H1 (cell line): ENCODE data around the gene DOK7. TPM values are rescaled to one million over a fixed set of nuclear protein-coding genes. Genes with fewer than 3 reads are reported as not detected.

Source experiments
- CTCF ChIA-PET: fragments of 300-600 bp; sonication (Branson Sonifier 250); formaldehyde crosslinking; loops from one replicate; lab custom pipeline; 2021; ENCODE audit not compliant: partially characterized antibody; lab: Charles Lee
- POLR2A ChIA-PET: fragments of 300-600 bp; sonication (Branson Sonifier 250); formaldehyde crosslinking; loops from one replicate; lab custom pipeline; 2021; ENCODE audit warnings: inconsistent platforms; ENCODE audit not compliant: partially characterized antibody; lab: Charles Lee
- DNase-seq, 2 experiments: peaks; one replicate each; pipeline versions ENCODE4 v3.0.0 to v3.0.0-alpha.2; 2010 to 2022; ENCODE audit warnings: low spot score in 2 of 2, low read depth in 1 of 2, mixed read lengths in 1 of 2
- FAIRE-seq: peaks from 2 replicates; lab custom pipeline; 2011; peaks lifted over from hg19 to GRCh38; lab: Jason Lieb, UNC
- H2AFZ ChIP-seq: 2 replicates; pipeline ENCODE4 v1.8.1; 2012; ENCODE audit warnings: low read length, inconsistent platforms
- H2AK5ac ChIP-seq: 2 replicates; pipeline ENCODE4 v1.6.1; 2013; ENCODE audit warnings: low read depth, low read length
- H2BK120ac ChIP-seq: replicated peaks from 2 replicates; pipeline ENCODE3; 2013; ENCODE audit warnings: low read depth, low read length, inconsistent platforms
- H2BK12ac ChIP-seq: 2 replicates; pipeline ENCODE4 v1.6.1; 2013; ENCODE audit warnings: low read depth, low read length
- H2BK15ac ChIP-seq: 2 replicates; pipeline ENCODE4 v1.6.1; 2013; ENCODE audit warnings: low read length
- H2BK20ac ChIP-seq: 2 replicates; pipeline ENCODE4 v1.6.1; 2013; ENCODE audit warnings: low read length
- H2BK5ac ChIP-seq: 2 replicates; pipeline ENCODE4 v1.6.1; 2013; ENCODE audit warnings: low read depth, low read length
- H3K14ac ChIP-seq: 2 replicates; pipeline ENCODE4 v1.6.1; 2013; ENCODE audit warnings: inconsistent platforms; ENCODE audit not compliant: insufficient read length
- H3K18ac ChIP-seq: 2 replicates; pipeline ENCODE4 v1.6.1; 2013; ENCODE audit warnings: low read length; ENCODE audit errors: extremely low read depth
- H3K23ac ChIP-seq: 2 replicates; pipeline ENCODE4 v1.6.1; 2013; ENCODE audit warnings: inconsistent platforms; ENCODE audit not compliant: insufficient read length
- H3K23me2 ChIP-seq: 2 replicates; pipeline ENCODE4 v1.6.1; 2013; ENCODE audit warnings: low read depth, low read length
- H3K27ac ChIP-seq: 2 replicates; pipeline ENCODE4 v1.6.1; 2011; ENCODE audit warnings: low read depth, low read length, inconsistent platforms
- H3K27me3 ChIP-seq, 4 experiments: replicated peaks in 1 of 4; 1 replicate in 1 of 4; 2 replicates in 3 of 4; pipeline versions ENCODE4 v1.6.1 to v1.8.1; 2011 to 2013; ENCODE audit warnings: low read length in 3 of 4, mild to moderate bottlenecking in 3 of 4, inconsistent platforms in 2 of 4, mixed read lengths in 2 of 4, moderate library complexity in 1 of 4; ENCODE audit not compliant: control insufficient read depth in 3 of 4, insufficient read depth in 3 of 4; ENCODE audit errors: extremely low read depth in 1 of 4
- H3K36me3 ChIP-seq, 4 experiments: 2 replicates each; pipeline versions ENCODE4 v1.6.1 to v1.8.1; 2011 to 2013; ENCODE audit warnings: mild to moderate bottlenecking in 4 of 4, low read length in 3 of 4, moderate library complexity in 2 of 4, control low read depth in 1 of 4, inconsistent platforms in 1 of 4; ENCODE audit not compliant: insufficient read depth in 4 of 4, control insufficient read depth in 2 of 4
- H3K4ac ChIP-seq: replicated peaks from 2 replicates; pipeline ENCODE3; 2013; ENCODE audit warnings: low read length, low read depth, mixed read lengths, inconsistent platforms; ENCODE audit not compliant: insufficient read length
- H3K4me1 ChIP-seq, 4 experiments: replicated peaks in 1 of 4; 1 replicate in 1 of 4; 2 replicates in 3 of 4; pipeline versions ENCODE4 v1.6.1 to v1.8.1; 2011 to 2013; ENCODE audit warnings: low read length in 3 of 4, inconsistent platforms in 2 of 4, mixed read lengths in 1 of 4; ENCODE audit not compliant: insufficient read depth in 4 of 4, control insufficient read depth in 3 of 4
- H3K4me2 ChIP-seq, 2 experiments: 2 replicates each; pipeline versions ENCODE4 v1.6.1 to v1.8.1; 2011 to 2013; ENCODE audit warnings: low read depth in 2 of 2, low read length in 2 of 2, control low read depth in 1 of 2, inconsistent platforms in 1 of 2, mild to moderate bottlenecking in 1 of 2; ENCODE audit not compliant: insufficient read depth in 1 of 2
- H3K4me3 ChIP-seq, 4 experiments: fragments of 200-600, 300-600 bp in 1 of 4; sonication (generic), shearing (Covaris generic), sonication (Bioruptor Twin) in 1 of 4; 2 replicates each; pipeline versions ENCODE4 v1.5.1 to v1.8.1; 2011 to 2016; ENCODE audit warnings: low read length in 4 of 4, low read depth in 3 of 4, control low read depth in 2 of 4, inconsistent platforms in 2 of 4, mild to moderate bottlenecking in 2 of 4, mixed read lengths in 1 of 4, moderate library complexity in 1 of 4; ENCODE audit not compliant: insufficient read depth in 2 of 4; ENCODE audit errors: extremely low read depth in 1 of 4
- H3K56ac ChIP-seq: replicated peaks from 2 replicates; pipeline ENCODE3; 2013; ENCODE audit warnings: low read depth, mild to moderate bottlenecking, mixed read lengths, low read length, inconsistent platforms; ENCODE audit not compliant: insufficient read length
- H3K79me1 ChIP-seq: 2 replicates; pipeline ENCODE4 v1.6.1; 2013; ENCODE audit warnings: low read depth, low read length, control low read depth
- H3K79me2 ChIP-seq, 2 experiments: 2 replicates each; pipeline versions ENCODE4 v1.6.1 to v1.8.1; 2012 to 2013; ENCODE audit warnings: low read length in 2 of 2, mild to moderate bottlenecking in 2 of 2, inconsistent platforms in 1 of 2; ENCODE audit not compliant: insufficient read depth in 2 of 2, control insufficient read depth in 1 of 2
- H3K9ac ChIP-seq, 4 experiments: replicated peaks in 1 of 4; 1 replicate in 1 of 4; 2 replicates in 3 of 4; pipeline versions ENCODE4 v1.6.1 to v1.8.1; 2011 to 2013; ENCODE audit warnings: low read depth in 3 of 4, low read length in 3 of 4, control low read depth in 2 of 4, mild to moderate bottlenecking in 2 of 4, moderate library complexity in 2 of 4, inconsistent platforms in 1 of 4; ENCODE audit errors: extremely low read depth in 1 of 4
- H3K9me3 ChIP-seq, 2 experiments: 2 replicates each; pipeline versions ENCODE4 v1.6.1 to v1.8.1; 2012 to 2013; ENCODE audit warnings: mild to moderate bottlenecking in 2 of 2, moderate library complexity in 2 of 2, control low read depth in 1 of 2, inconsistent platforms in 1 of 2, low read depth in 1 of 2, low read length in 1 of 2, mixed read lengths in 1 of 2; ENCODE audit not compliant: insufficient read depth in 2 of 2
- H4K20me1 ChIP-seq, 2 experiments: replicated peaks in 1 of 2; 2 replicates each; pipeline versions ENCODE3 to v1.8.1; 2011 to 2013; ENCODE audit warnings: inconsistent platforms in 2 of 2, low read length in 2 of 2, mild to moderate bottlenecking in 1 of 2; ENCODE audit not compliant: insufficient read depth in 2 of 2, control insufficient read depth in 1 of 2
- H4K5ac ChIP-seq: 2 replicates; pipeline ENCODE4 v1.6.1; 2013; ENCODE audit warnings: low read length, low read depth, mixed read lengths, inconsistent platforms; ENCODE audit not compliant: insufficient read length
- H4K8ac ChIP-seq: 2 replicates; pipeline ENCODE4 v1.8.0; 2013; ENCODE audit warnings: mild to moderate bottlenecking, moderate library complexity, low read length, inconsistent platforms; ENCODE audit not compliant: insufficient read depth; ENCODE audit errors: extremely low read depth
- H4K91ac ChIP-seq: replicated peaks from 2 replicates; pipeline ENCODE3; 2013; ENCODE audit warnings: low read length, mixed read lengths, inconsistent platforms; ENCODE audit not compliant: insufficient read length
- BCL11A ChIP-seq, 2 experiments: IDR thresholded peaks; one replicate each; pipeline ENCODE4 v1.6.1; 2011; ENCODE audit warnings: low read depth in 2 of 2, low read length in 2 of 2, mild to moderate bottlenecking in 2 of 2
- CHD1 ChIP-seq: IDR thresholded peaks from 2 replicates; pipeline ENCODE4 v1.6.1; 2012; ENCODE audit warnings: low read depth, low read length, improper control_type of control experiment
- CREB1 ChIP-seq: IDR thresholded peaks from 2 replicates; pipeline ENCODE4 v1.6.1; 2012; ENCODE audit warnings: inconsistent platforms
- GTF2F1 ChIP-seq: IDR thresholded peaks from 2 replicates; pipeline ENCODE4 v1.6.1; 2012; ENCODE audit warnings: low read depth, low read length, improper control_type of control experiment, borderline replicate concordance
- KDM4A ChIP-seq: IDR thresholded peaks from one replicate; pipeline ENCODE4 v1.7.1; 2012; ENCODE audit warnings: low read depth, mild to moderate bottlenecking, moderate library complexity, low read length, inconsistent platforms; ENCODE audit not compliant: severe bottlenecking
- NANOG ChIP-seq: IDR thresholded peaks from 2 replicates; pipeline ENCODE4 v1.6.1; 2011; ENCODE audit warnings: low read length, low read depth, mild to moderate bottlenecking, inconsistent platforms; ENCODE audit not compliant: insufficient read depth, poor library complexity, severe bottlenecking
- PHF8 ChIP-seq: fragments of 200-600 bp; sonication (generic); conservative IDR thresholded peaks from 2 replicates; pipeline ENCODE4 v1.7.1; 2012; ENCODE audit warnings: low read depth, mild to moderate bottlenecking, inconsistent platforms, low read length, moderate library complexity
- POLR2A ChIP-seq, 2 experiments: IDR thresholded peaks; 1 replicate in 1 of 2; 2 replicates in 1 of 2; pipeline ENCODE4 v1.6.1; 2011; ENCODE audit warnings: low read depth in 2 of 2, low read length in 2 of 2, mild to moderate bottlenecking in 2 of 2; ENCODE audit errors: control extremely low read depth in 1 of 2
- POLR2AphosphoS5 ChIP-seq: IDR thresholded peaks from 2 replicates; pipeline ENCODE4 v1.6.1; 2011; ENCODE audit warnings: low read depth, low read length
- RAD21 ChIP-seq, 2 experiments: IDR thresholded peaks in 1 of 2; conservative IDR thresholded peaks in 1 of 2; 2 replicates each; pipeline ENCODE4 v1.6.1; 2011; ENCODE audit warnings: low read depth in 2 of 2, low read length in 2 of 2, improper control_type of control experiment in 1 of 2, inconsistent platforms in 1 of 2, mild to moderate bottlenecking in 1 of 2, moderate library complexity in 1 of 2
- SIX5 ChIP-seq: IDR thresholded peaks from 2 replicates; pipeline ENCODE4 v1.6.1; 2011; ENCODE audit warnings: mild to moderate bottlenecking, low read depth, low read length
- SRF ChIP-seq: IDR thresholded peaks from 2 replicates; pipeline ENCODE4 v1.6.1; 2011; ENCODE audit warnings: mild to moderate bottlenecking, low read depth, low read length, moderate library complexity
- ZNF274 ChIP-seq: IDR thresholded peaks from 2 replicates; pipeline ENCODE4 v1.7.0; 2012; ENCODE audit warnings: low read length, borderline replicate concordance; ENCODE audit errors: extremely low read depth
- WGBS, 2 experiments: shearing (Covaris generic) in 1 of 2; methylation state at CpG; one replicate each; pipeline versions ENCODE4 v1.1.6 to v1.1.7; 2013 to 2015; ENCODE audit warnings: low lambda C conversion rate in 2 of 2, mixed read lengths in 2 of 2, inconsistent platforms in 1 of 2, low coverage in 1 of 2, missing lambda C conversion rate in 1 of 2; ENCODE audit not compliant: insufficient replicate concordance in 2 of 2, insufficient coverage in 1 of 2, insufficient read length in 1 of 2; ENCODE audit errors: extremely low coverage in 1 of 2, missing lambda C conversion rate in 1 of 2; 5-methylcytosine and 5-hydroxymethylcytosine counted together
- polyA plus RNA-seq, 7 experiments: library from polyadenylated mRNA; depleted of rRNA in 3 of 7; stranded (reverse) in 5 of 7; unstranded in 2 of 7; fragments of >200 nt in 5 of 7; fragments of 200-250 nt in 2 of 7; gene quantifications; 1 replicate in 5 of 7; 2 replicates in 1 of 7; 4 replicates in 1 of 7; pipeline versions ENCODE4 v1.2.1 to v1.2.3, GENCODE V29; 2011 to 2013; ENCODE audit warnings: missing spikeins in 2 of 7, mixed read lengths in 2 of 7
- total RNA-seq: library from RNA; stranded (reverse); fragmentation: NEBNext Ultra II Directional; extraction: Animal tissue kit (Norgen Biotek cat#: 25700); gene quantifications from 2 replicates; pipeline ENCODE4 v1.2.1, GENCODE V29; 2021

Gene DOK7
- total and polyA plus RNA-seq, 2 of the 8 experiments (the other 6 are each of a cell fraction or from before 2014, with no cell fraction given) = 0.32 TPM; not detected in 1

DNA sequence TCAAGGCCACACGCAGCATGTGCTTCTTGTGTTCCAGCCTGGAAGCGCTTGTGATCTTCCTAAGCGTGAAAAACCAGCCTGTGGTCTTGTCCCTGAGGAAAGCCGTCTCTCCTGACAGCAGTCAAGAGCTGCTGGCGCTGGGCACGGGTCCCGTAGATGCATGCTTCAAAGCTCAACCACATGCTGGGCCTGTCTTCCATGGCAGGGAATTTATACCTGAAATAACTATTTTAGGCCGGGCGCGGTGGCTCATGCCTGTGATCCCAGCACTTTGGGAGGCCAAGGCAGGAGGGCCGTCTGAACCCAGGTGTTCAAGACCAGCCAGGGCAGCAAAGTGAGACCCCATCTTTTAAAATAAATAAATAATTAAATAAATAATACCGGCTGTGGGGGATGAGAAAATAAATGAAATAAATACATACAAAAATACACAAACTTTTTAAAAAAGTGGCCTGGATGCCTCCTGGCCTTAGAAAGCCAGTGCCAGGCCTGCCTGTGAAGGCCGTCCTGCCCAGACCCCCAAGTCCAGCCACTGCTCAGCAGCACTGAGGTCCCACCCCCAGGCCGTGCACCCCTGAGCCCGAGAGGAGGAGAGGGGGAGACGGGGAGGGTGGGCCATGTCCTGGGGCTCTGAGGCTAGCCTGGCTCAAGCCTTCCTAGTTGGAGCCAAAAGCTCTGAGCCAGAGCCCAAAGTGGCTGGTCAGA, 58.7 kb downstream of the DOK7 start:
- Histone ChIP-seq H3K23ac (no peak overlapping the region), H3K56ac (no peak overlapping the region), H3K36me3 (peaks cover 14 to 59% (median 35%) of the 10 kb centered on the region in 4 experiments; a peak in 6 of 8 replicates), H3K4me1 (no peaks in the 10 kb centered on the region), H4K20me1 (peaks cover 11 to 43% of the 10 kb centered on the region in 2 experiments), H3K4me3 (no peak overlapping the region), H3K4me2 (no peak overlapping the region), H3K18ac (no peak overlapping the region), H3K79me1 (peaks cover 10% of the 10 kb centered on the region), H4K91ac (no peak overlapping the region), H3K4ac (no peak overlapping the region), H3K9ac (no peak overlapping the region), H3K9me3 (no peaks in the 10 kb centered on the region), H2BK15ac (no peak overlapping the region), H2AK5ac (no peak overlapping the region), H4K5ac (no peak overlapping the region), H3K14ac (no peak overlapping the region), H3K79me2 (no peaks in the 10 kb centered on the region; a peak in 1 of 4 replicates), H2AFZ (no peak overlapping the region), H3K23me2 (no peaks in the 10 kb centered on the region), H2BK120ac (no peak overlapping the region), H3K27ac (no peak overlapping the region), H2BK5ac (no peak overlapping the region), H2BK20ac (no peak overlapping the region), H4K8ac (no peak overlapping the region), H3K27me3 (no peaks in the 10 kb centered on the region), H2BK12ac (no peak overlapping the region)
- CTCF ChIA-PET = no interaction called here
- POLR2A ChIA-PET = interaction anchor here (1.0 kb wide), 1 partner anchor 9 kb away, joined by 5 read pairs; no protein-coding TSS in a partner anchor
- DNase-seq (no peak), FAIRE-seq (no peak)
- 88% methylated on average over 16 of the region's 16 CpGs; no CpG with 5 or more reads in 1 of the 2 experiments for WGBS, 2 experiments
- no peak for TF ChIP-seq GTF2F1
- TF ChIP-seq ZNF274 = no peak
- no peak for TF ChIP-seq CHD1
- no peak for TF ChIP-seq KDM4A
- TF ChIP-seq BCL11A (IDR thresholded peaks at IDR 0.05; ENCODE audit: low read depth in 2 of 2, low read length in 2 of 2) = no peak
- no peak for TF ChIP-seq CREB1
- TF ChIP-seq RAD21 (IDR thresholded peaks at IDR 0.05 in 1 of 2, conservative IDR thresholded peaks at IDR 0.05 in 1 of 2; ENCODE audit: low read depth in 2 of 2, low read length in 2 of 2) = no peak
- no peak for TF ChIP-seq POLR2AphosphoS5
- no peak for TF ChIP-seq PHF8
- TF ChIP-seq SRF = no peak
- no peak for TF ChIP-seq POLR2A (IDR thresholded peaks at IDR 0.05; ENCODE audit: control extremely low read depth in 1 of 2, low read depth in 2 of 2, low read length in 2 of 2)
- TF ChIP-seq SIX5 = no peak
- TF ChIP-seq NANOG = no peak
